HG02571 (cell line): ENCODE measurements around the gene SPEG.
A peak's percentile ranks its signal among the peaks of the same experiment; 100 is the strongest.
"Not testable (repeated sequence)": the region's sequence is repeated elsewhere in the genome, so short reads cannot be mapped to it uniquely, and the experiment has no call there.

Experiments used
- ATAC-seq: cut with Tn5 transposase; IDR thresholded peaks from one replicate; pipeline ENCODE4 v1.9.1; 2021; ENCODE audit warnings: mild to moderate bottlenecking, moderate library complexity; ENCODE audit not compliant: unreplicated experiment

Gene SPEG

DNA sequence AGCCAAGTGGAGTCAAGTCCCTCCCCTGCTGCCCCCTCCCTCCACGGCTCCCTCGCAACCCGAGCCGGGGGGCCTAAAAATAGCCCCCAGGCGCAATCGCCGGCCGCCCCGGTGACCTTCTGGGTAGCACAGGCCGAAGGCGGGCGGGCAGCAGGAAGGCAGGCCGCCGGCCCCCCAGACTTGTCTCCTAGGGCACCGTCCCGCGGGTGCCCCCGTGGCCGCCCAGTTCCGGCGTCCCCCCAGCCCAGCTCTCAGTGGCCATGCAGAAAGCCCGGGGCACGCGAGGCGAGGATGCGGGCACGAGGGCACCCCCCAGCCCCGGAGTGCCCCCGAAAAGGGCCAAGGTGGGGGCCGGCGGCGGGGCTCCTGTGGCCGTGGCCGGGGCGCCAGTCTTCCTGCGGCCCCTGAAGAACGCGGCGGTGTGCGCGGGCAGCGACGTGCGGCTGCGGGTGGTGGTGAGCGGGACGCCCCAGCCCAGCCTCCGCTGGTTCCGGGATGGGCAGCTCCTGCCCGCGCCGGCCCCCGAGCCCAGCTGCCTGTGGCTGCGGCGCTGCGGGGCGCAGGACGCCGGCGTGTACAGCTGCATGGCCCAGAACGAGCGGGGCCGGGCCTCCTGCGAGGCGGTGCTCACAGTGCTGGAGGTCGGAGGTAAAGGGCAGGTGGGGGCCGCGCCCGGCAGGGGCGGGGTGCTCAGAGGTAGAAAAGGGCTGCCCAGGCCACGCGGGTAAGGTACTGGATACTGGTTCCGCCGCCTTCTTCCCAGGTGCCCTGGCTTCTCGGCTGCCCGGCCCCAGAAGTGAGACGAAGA lies at the start of gene SPEG:
Gene SPEG, plus strand, starts transcription at position 126 of the 808 bp plus-strand sequence. Its CDS starts 135 bp downstream, at position 261.
- no peak for ATAC-seq

DNA sequence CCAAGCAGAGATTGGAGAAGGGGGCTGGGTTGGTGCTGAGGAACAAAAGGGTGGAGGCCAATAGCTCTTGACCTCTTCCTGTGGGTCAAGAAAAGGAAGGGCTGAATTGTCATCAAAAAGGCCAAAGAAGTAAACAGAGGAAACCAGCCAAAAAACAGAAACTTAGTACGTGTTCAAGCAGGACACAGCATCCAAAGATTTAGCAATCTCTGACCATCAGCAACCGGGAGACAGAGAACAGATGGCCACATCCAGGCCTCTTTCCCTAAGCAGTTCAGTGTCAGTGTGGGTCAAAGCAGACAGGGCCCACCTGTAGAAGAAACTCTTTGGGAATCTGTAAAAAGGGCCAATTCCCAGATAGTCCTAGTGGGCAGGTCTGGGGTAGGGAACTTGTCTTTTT lies 49.8 kb upstream of the SPEG start:
- no peak for ATAC-seq

DNA sequence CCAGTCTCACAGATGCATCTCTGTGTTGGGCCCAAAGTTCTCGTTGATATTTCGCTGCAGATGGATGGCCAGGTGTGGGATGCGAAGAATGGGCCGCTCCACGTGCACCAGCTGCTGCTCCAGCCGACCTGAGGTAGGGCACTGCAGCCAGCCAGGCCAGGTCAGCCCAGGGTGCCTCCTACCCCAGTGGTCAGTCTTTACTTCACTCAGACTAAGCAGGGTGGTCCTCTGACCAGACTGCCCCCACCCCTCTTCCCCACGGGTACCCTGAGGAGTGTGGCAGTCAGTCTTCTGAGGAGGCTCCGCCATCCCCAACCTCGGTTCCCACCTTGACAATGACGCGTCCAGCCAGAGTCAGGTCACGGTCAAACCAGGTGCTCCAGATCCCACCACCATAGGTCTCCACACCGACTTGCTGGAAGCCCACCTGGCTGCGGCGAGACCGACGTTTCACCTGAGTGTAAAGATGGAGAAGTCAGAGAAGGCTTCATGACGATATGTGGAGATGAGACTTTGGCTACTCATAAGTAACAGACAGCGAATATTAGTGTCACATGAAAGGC lies 48.6 kb upstream of the SPEG start:
- ATAC-seq: no peak

DNA sequence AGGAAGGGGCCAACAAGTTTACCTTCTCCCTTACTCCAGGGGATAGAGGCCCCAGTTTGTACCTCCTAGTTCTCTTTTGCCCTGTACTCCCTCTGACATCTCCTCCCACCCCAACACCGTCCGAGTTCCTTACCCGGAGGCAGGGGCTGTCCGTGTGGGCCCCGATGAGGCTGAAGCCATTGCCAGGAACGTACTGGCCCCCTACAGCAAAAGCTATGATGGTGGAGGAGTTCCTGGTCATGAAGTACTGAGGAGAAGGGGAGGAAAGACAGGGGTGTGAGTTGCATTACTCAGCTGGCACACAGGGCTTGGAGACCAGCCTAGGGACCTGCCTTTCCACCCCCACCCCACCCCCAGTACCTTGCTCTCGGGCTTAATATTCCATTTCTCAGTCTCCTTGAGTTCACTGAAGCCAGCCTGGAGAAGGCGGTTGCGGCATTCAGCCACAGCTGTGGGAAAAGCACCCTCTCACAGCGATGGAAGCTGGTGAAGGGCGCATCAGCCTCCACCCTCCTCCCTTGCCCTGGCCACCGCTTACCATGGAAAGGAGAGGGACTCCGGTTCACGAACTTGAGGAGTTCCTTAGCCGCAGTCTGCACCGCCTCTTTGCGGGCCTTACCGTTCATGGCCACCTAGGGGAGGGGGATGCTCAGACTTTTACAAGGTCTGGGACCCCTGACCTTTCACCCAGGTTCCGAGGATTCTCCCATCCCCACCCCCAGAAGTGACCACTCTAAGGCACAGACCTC lies 47.9 kb upstream of the SPEG start:
- no peak for ATAC-seq

DNA sequence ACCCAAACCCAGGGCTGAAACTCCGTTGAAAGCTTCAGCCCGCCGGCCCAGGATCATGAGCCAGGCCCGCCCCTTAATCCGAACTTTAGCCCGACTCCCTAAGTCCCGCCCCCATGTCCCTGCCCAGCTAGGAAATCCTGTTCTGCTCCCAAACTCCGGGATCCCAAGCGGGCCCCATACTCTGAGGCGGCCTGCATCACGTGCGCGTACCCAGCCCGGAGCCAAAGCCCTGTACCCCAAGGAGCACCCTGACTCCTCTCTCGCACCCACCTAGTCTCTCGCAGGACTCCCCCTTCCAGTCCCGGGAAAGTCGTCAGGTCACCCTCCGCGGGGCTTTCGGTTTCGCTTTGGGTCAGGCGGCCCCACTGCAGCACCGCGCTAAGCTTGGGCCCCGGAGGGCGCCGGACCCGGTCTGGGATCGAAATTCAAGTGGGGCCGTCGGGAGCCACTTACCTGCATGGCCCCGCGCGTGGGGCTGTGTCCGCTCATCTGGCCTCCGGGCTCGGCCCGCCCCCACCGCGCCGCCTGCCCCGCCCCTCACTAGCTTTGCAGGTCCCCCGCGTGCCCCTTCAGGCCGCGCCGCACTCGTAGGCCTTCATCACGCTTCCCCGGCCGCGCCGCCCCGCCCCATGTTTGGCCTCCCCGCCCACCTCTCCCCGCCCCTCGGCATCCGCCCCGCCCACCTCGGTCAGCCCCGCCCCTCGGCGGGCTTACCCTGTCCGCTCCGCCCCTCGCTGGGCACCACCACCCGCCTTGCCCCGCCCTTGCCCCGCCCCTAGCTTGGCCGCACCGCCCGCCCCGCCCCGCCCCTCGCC lies 47.1 kb upstream of the SPEG start, which contains the start of gene DNPEP:
Gene DNPEP, minus strand, starts transcription at position 607 of the 815 bp plus-strand sequence. Its CDS starts 118 bp downstream, at position 489.
- peak; percentile 60 for ATAC-seq

DNA sequence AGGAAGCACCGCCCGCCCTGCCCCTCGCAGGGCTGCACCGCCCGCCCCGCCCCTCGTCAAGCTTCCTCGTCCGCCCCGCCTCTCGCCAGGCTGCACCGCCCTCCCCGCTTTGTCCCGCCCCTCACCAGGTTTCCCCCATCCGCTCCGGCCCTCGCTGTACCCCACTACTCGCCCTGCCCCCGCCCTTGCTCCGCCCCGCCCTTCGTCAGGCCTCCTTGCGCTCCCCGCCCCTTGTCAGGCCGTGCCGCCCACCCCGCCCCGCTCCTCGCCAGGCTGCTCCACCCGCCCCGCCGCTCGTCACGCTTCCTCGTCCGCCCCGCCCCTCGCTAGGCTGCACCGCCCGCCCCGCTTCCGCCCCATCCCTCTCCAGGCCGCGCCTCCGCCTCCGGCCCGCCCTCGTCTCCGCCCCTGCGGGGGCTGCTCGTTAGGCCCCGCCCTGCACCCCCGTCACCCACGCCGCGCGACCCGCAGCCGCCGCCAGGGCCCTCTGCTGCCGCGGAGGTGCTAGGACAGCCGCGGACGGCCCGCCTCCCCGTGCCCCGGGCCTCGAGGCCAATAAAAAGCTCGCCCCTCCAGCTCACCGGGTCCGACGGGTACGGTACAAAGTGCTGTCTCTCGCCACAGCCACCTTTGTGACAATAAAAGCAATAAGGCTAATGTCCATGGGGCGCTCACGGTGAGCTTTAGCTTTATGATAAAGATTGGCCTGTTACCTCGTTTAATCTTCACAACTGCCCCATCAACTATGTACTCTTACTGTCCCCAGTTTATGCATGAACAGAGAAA lies 46.3 kb upstream of the SPEG start:
- peak; percentile 75 for ATAC-seq

DNA sequence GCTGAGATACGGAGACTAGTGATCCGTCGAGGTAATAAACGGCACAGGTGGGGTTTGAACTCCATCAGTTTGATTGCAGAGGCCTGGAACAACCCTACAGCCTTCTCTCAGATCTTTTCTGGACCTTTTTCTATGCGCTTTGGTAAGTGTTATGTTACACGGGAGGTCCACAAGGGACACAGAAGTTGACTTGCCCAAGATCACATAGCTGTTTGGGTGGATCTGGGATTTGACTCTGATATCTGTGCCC lies 45.8 kb upstream of the SPEG start:
- ATAC-seq: no peak

DNA sequence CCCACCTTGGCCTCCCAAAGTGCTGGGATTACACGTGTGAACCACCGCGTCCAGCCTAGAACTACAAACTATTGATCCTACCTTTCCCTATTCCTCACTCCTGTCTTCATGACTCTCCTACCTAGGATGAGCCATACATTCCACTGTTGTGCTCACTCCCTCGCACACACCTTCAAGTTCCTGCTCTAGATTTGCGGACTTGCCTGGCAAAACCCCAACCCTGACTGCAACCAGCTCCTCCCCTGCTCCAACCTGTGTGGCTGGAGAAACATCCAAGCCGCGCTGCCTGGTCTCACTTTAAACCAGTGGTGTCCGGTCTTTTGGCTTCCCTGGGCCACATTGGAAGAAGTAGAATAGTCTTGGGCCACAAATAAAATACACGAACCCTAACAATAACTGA lies 41.9 kb upstream of the SPEG start:
- no peak for ATAC-seq

DNA sequence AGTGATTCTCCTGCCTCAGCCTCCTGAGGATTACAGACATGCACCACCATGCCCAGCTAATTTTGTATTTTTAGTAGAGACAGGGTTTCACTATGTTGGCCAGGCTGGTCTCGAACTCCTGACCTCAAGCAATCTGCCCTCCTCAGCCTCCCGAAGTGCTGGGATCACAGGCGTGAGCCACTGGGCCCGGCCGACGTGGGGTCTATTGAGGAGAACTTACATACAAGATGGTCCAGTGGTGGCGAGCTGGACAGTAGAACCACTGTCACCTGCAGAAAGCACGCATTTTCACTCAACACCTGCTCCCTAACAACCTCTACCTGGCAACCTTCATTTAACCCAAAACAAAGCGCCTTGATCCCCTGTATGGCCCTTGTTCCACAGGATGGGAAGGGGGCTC lies 39.6 kb upstream of the SPEG start:
- ATAC-seq: not testable (repeated sequence)

DNA sequence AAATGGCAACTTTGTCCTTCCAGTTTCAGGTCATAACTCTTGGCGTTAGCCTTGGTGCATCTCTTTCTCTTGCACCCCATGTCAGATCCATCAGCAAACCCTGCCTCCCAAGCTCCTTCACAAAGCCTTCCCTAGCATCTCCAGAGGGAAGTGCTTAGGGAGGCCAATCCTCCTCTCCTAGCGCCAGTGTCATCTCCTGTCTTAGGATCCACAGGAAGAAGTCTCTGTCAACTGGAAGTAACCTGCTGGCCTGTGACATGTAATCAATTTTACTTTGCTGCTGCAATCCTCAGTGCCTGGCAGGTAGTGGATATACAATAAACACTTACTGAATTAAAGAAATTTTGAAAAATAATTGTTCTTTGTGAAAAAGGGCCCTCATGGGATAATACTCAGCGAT lies 39.0 kb upstream of the SPEG start:
- no peak for ATAC-seq

DNA sequence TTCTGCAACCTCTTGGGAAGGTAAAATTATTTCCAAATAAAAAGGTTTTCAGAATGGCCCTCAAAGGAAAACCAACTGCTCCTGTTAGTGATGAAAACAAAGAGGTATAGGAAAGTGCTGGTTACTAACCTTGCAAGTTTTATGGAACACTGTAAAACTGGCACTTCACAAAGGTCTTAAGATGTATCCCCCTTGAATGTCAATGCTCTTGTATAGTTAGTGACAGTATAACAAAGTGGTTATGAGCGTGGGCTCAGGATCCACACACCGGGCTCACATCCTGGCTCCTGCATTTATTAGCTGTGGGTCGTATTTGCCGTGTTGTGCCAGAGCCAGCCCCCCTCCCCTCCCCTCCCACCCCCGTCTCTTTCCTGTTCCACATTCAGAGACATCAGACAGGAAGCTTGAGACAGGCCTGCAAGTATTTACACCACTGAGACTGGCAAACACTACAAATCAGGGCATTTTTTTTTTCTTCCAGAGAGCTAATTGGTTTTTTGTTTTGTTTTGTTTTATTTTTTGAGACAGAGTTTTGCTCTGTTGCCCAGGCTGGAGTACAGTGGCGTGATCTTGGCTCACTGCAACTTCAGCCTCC lies 37.7 kb upstream of the SPEG start:
- no peak for ATAC-seq

DNA sequence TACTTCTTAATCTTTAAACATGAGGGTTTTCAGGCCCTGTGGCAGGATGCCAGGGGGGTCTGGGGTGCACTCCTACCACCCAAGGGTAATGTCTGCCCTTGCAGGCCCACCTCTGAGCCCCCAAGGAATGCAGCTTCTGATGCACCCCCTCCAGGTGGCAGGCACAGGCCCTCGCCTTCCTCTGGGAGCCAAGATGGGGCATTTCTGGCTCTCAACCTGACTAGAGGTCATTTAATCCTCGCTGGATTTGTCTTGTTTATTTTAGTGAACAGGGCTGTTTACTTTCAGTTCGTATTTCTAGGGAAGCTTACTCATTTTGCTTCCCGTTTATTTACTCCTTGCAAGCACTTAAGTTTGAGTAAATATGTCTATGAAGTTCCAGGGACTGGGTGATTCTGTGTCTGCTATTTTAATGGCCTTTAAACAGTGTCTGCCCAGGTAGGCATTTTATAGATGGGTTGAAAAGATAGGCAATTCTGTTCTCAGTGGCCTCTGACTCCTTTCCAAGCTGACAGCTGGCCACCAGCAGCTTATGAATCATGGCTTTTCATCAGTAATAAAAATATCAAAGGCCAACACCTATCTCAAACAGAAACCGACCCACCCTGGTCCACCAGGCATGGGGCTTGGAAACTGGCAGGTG lies 35.8 kb upstream of the SPEG start:
- no peak for ATAC-seq

DNA sequence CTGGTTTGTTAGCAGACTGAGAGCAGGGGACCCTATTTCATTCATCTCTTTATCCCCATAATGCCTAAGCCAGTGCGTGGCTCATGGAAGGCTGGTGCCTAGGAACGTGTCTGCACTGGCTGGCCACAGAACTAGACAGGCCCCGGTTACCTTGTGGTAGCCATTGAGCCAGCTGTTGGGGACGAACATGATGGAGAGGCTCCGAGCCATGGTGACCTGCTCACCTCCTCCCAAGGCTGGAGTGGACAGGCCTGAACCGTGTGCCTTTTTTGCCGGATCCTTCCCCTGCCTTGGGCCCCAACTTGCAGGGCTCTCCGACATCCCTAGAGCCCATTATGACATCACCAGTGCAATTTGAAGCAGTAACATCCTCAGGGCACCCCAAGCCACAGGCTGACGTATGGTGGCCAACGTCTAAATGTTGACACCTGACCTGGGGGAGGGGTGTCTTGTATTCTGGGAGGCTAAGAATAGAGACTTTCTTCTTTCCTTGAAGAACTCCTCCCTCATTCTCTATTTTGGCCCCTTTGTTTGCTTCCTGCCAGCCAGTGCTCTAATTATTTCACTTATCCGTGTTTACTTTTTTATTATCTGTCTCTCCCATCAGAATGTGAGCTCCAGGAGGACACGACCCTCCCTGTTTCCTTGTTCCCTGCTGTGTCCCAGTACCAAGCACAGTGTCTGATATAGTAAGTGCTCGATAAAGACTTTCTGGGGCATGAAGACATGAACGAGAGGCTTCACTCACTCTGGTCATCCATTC lies 34.7 kb upstream of the SPEG start:
- ATAC-seq: no peak

DNA sequence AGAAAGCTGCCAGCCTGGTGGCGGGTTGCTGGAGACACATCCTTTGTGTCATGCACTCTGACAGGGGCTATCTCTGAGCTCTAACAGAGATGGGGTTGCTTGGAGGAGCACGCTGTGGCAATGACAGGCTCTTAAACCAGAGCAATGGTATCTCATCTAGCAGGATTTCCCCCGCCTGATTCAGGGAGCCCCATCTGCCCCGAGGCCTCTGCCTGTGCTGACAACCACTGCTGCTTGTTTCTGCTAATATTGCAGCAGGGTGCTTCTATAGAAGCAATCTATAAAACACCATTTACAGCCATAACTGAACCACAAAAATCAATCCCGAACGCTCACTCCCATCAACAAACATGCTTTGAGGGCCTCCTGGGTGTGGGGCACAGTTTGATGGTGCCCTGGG lies 34.1 kb upstream of the SPEG start:
- no peak for ATAC-seq

DNA sequence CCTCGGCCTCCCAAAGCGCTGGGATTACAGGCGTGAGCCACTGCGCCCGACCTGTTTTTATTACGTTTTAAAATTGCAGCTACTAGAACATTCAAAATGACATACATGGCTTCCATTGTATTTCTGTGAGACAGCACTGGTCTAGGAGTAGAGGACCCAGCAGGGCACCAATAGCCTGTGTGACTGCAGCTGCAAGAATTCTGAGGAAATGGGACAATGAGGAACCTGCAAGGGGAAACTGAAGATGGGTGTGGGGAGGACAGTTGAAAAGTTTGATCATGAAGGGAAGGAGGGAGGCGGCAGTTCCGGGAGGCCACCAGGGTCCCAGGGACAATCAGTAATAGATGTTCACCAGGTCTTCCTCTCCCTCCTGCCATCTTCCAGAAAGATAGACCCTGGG lies 33.0 kb upstream of the SPEG start:
- ATAC-seq: no peak

DNA sequence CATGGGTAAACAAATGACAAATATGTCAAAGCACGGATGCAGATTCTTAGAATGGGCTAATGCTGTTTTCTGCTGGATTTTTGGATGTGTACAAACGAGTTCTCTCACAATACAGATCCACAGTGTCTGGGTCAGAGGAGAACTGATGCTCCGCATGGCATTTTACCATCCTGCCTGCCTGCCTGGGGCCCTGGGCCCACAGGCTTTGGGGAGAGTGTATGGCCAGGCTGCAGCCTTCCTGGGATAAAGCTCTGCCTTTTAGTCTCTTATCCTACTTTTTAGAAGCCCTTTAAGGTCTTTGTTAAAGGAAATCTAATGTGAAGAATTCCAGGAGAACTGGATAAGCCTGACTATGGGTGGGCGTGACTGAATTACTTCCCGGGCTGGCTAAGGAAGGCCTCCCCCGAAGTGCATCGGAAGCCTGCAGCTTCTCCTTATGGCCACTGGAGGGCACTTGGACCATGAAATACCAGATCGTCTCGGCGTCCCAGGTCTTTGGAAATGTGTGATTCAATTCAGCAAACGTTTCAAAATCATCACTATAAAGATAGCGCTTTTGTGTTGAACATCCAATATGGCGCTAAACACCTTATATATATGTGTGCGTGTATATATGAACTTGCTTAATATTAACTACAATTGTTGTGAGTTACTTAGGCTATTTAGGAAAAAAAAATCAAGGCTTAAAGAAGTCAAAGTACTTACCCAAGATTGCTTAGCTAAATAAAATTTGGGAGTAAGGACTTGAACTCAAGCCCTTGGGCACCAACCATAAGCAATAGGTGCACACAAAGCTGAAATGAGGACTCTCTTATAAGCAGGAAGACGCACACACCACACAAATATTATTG lies 31.8 kb upstream of the SPEG start:
- no peak for ATAC-seq

DNA sequence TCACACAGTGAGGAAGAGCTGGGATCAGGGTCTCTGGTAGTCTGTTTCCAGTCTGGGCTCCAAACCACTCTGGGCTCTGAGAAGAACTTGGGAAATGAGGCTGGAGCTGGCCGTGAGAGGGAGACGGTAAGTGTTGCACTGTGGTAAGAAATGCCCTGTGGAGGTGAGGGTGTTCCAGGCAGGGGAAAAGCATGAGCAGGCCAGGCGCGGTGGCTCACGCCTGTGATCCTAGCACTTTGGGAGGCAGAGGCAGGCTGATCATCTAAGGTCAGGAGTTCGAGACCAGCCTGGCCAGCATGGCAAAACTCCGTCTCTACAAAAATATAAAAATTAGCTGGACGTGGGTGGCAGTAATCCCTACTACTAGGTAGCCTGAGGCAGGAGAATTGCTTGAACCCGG lies 30.8 kb upstream of the SPEG start:
- ATAC-seq: no peak

DNA sequence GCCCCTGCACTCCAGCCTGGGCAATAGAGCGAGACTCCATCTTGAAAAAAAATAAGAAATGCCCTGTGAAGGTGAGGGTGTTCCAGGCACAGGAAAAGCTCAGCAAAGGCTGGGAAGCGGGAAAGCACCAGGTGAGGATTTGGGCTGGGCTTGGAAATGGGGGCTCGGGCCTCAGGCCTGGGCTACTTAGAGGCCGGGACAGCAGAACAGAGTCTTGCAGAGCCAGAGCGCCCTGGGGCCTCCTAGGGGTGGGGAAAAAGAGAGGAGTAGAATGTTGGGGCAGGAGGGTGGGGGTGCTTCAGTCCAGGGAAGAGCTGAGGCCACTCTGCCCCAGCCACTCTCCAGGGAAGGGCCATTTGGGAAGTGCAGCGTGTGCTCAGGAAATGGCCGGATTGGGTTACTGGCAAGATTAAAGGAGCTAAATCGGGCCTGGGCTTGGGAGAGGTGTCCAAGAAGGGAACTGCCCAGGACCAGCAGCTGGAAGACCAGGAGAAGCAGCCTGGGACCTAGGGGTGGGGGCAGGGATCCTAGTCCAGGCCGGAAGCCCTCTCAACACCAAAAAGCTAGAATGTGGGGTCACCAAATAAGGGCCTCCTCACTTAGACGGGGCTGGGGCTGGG lies 30.2 kb upstream of the SPEG start:
- no peak for ATAC-seq
